ENCODE data around the gene NOXA1.

NOXA1 gene

DNA sequence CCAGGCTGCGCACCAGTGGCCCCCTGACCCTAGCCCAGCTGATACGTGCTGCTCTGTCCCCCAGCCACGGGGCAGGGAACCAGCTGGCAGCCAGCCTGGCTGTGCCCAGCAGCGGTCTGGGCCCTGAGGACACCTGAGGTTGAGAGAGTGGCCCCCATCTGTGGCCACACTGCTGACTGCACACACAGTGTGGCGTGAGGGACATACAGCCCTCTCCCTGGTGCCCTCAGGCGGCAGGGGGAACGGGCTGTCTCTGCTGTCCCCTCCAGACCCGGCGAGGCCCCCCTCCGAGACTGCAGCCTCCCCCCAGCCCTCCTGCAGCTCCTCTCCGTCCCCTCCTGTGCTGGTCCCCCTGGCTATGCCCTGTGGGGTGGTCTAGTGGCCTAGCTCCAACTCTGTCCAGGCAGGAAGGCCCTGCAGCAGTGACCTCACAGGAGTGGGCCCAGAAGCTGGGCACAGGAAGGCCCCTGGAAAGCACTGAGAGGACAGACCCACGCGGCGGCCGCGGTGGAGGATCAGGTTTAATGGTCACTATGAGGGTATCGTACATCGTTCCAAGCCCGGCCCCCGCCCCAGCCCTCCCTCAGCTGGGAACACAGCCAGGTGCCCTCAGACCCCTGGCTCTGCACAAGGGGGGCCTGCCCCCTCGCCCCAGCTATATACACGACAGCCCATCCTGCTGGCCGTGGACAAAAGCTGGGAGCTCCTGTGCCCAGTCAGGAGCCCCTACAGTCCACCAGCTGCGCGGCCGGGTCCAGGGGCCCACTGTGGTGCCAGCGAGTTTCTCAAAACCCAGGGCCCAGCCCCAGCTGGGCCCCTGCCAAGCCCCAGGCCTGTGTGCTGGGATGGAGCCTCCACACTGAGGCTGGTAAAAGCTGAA lies 24.8 kb downstream of the NOXA1 start:
- no peak overlapping the region for H2AK5ac ChIP-seq (ENCODE audit: low read depth, low read length)
- H4K8ac ChIP-seq (ENCODE audit: low read depth, low read length), result no peak overlapping the region
- no CpG with 5 or more reads among the region's 27 CpGs for WGBS, 2 donors (ENCODE audit: extremely low coverage in 2 of 2, insufficient read length in 2 of 2, insufficient replicate concordance in 1 of 2)
- no peak overlapping the region for H3K4me2 ChIP-seq (ENCODE audit: insufficient read depth, low read length, poor library complexity, severe bottlenecking)
- no peak overlapping the region for H3K9ac ChIP-seq (ENCODE audit: low read depth, low read length, poor library complexity)
- peak overlapping the region; percentile 41 for H2BK12ac ChIP-seq (ENCODE audit: low read length)
- peaks cover 14 to 25% of the 10 kb centered on the region in 2 donors for H3K36me3 ChIP-seq (replicated peaks in 1 of 2; ENCODE audit: control insufficient read depth in 2 of 2, insufficient read depth in 2 of 2, low read length in 2 of 2)
- H2BK120ac ChIP-seq (ENCODE audit: low read depth, low read length), result no peak overlapping the region
- H3K9me3 ChIP-seq (replicated peaks in 1 of 2; ENCODE audit: control insufficient read depth in 2 of 2, insufficient read depth in 1 of 2, low read depth in 1 of 2, low read length in 2 of 2), result no peaks in the 10 kb centered on the region
- H2BK5ac ChIP-seq (ENCODE audit: low read length), result peak overlapping the region; percentile 53
- H3K4ac ChIP-seq (ENCODE audit: low read length), result no peak overlapping the region
- no peak overlapping the region for H3K23ac ChIP-seq (ENCODE audit: low read depth, low read length, poor library complexity)
- DNase-seq (ENCODE audit: low spot score), result no peak
- no peaks in the 10 kb centered on the region for H3K27me3 ChIP-seq (ENCODE audit: control insufficient read depth in 3 of 3, insufficient read depth in 3 of 3, low read depth in 1 of 3, low read length in 3 of 3)
- H3K4me3 ChIP-seq (ENCODE audit: low read length in 2 of 2), result no peak overlapping the region
- no peak overlapping the region for H2AFZ ChIP-seq (ENCODE audit: low read length)
- peaks cover under 1 to 5% of the 10 kb centered on the region in 2 donors for H3K4me1 ChIP-seq (ENCODE audit: control insufficient read depth in 2 of 2, insufficient read depth in 1 of 2, low read depth in 1 of 2, low read length in 2 of 2)
- no peak overlapping the region for H3K18ac ChIP-seq (ENCODE audit: low read length)
- H4K91ac ChIP-seq (ENCODE audit: low read depth, low read length, poor library complexity), result no peak overlapping the region
- H3K27ac ChIP-seq (replicated peaks; ENCODE audit: low read length), result no peak overlapping the region
- H2BK15ac ChIP-seq (ENCODE audit: low read length), result no peak overlapping the region
- H3K14ac ChIP-seq (ENCODE audit: low read length), result no peak overlapping the region
- H3K79me1 ChIP-seq (ENCODE audit: low read depth, low read length), result peaks cover 5% of the 10 kb centered on the region

DNA sequence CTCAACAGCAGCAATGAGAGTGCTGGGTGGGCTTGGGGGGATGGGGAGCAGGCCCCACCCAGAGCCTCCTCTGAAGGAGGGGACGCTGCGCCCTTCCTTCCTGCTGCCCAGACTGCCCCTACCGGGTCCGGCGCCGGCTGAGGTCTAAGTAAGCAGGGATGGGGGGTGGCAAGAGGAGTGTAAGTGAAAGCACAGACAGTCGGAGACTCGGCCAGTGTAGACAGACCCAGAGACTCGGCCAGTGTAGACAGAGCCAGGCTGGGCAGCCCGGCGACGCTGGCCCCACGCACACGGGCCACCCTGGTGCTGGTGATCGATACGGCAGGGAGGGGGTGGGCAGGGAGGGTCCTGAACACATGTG lies 25.4 kb downstream of the NOXA1 start:
- Histone ChIP-seq H2BK120ac (ENCODE audit: low read depth, low read length) (no peak overlapping the region), H3K4me1 (ENCODE audit: control insufficient read depth in 2 of 2, insufficient read depth in 1 of 2, low read depth in 1 of 2, low read length in 2 of 2) (peaks cover 5 to 6% of the 10 kb centered on the region in 2 donors), H4K91ac (ENCODE audit: low read depth, low read length, poor library complexity) (no peak overlapping the region), H2AFZ (ENCODE audit: low read length) (no peak overlapping the region), H2BK12ac (ENCODE audit: low read length) (no peak overlapping the region), H3K79me1 (ENCODE audit: low read depth, low read length) (peaks cover 5% of the 10 kb centered on the region), H3K4me2 (ENCODE audit: insufficient read depth, low read length, poor library complexity, severe bottlenecking) (no peak overlapping the region), H2BK15ac (ENCODE audit: low read length) (no peak overlapping the region), H4K8ac (ENCODE audit: low read depth, low read length) (no peak overlapping the region), H3K9ac (ENCODE audit: low read depth, low read length, poor library complexity) (no peak overlapping the region), H2BK5ac (ENCODE audit: low read length) (no peak overlapping the region), H3K27ac (replicated peaks; ENCODE audit: low read length) (no peak overlapping the region), H2AK5ac (ENCODE audit: low read depth, low read length) (no peak overlapping the region), H3K4me3 (ENCODE audit: low read length in 2 of 2) (no peak overlapping the region), H3K9me3 (replicated peaks in 1 of 2; ENCODE audit: control insufficient read depth in 2 of 2, insufficient read depth in 1 of 2, low read depth in 1 of 2, low read length in 2 of 2) (no peaks in the 10 kb centered on the region), H3K23ac (ENCODE audit: low read depth, low read length, poor library complexity) (no peak overlapping the region), H3K18ac (ENCODE audit: low read length) (no peak overlapping the region), H3K27me3 (ENCODE audit: control insufficient read depth in 3 of 3, insufficient read depth in 3 of 3, low read depth in 1 of 3, low read length in 3 of 3) (no peaks in the 10 kb centered on the region), H3K36me3 (replicated peaks in 1 of 2; ENCODE audit: control insufficient read depth in 2 of 2, insufficient read depth in 2 of 2, low read length in 2 of 2) (peaks cover 15 to 32% of the 10 kb centered on the region in 2 donors), H3K4ac (ENCODE audit: low read length) (no peak overlapping the region), H3K14ac (ENCODE audit: low read length) (no peak overlapping the region)
- DNase-seq (ENCODE audit: low spot score), result no peak
- WGBS, 2 donors (ENCODE audit: extremely low coverage in 2 of 2, insufficient read length in 2 of 2, insufficient replicate concordance in 1 of 2), result no CpG with 5 or more reads among the region's 16 CpGs

DNA sequence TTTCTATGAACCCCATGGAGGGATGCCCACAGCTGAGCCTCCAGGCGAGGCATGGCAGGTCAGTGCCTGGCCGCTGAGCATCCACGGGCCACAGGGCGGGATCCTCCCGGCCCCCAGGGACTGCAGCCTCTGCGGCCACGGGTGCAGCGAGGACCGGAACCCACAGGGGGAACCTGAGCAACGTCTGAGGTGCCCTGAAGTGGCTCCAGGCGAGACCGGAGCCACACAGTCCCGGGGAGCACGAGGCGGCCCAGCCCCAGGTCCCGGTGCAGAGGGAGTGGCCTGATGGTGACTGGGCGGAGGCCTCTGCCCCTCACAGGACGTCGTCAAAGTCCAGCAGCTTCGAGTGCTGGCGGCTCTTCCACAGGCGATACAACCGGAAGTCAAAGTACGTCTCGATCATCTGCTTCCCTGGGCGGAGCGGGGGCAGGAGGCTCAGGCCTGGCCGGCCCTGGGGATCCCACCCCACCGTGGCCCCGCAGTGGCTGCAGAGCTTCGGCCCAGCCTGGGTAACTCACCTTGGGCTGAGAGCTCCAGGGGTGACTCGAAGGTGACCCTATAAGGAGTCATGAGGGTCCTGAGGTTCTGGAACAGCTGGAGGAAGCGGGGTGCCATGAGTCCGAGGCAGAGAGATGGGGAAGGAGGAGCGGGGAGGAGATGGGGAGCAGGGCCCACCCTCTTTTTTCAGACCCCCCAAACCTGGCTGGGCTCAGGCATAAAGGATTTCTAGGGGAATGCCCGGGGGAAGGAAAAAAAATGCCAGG lies 26.1 kb downstream of the NOXA1 start:
- no peak overlapping the region for H2AFZ ChIP-seq (ENCODE audit: low read length)
- no peak overlapping the region for H3K14ac ChIP-seq (ENCODE audit: low read length)
- no peak overlapping the region for H4K91ac ChIP-seq (ENCODE audit: low read depth, low read length, poor library complexity)
- peaks cover 5 to 7% of the 10 kb centered on the region in 2 donors for H3K4me1 ChIP-seq (ENCODE audit: control insufficient read depth in 2 of 2, insufficient read depth in 1 of 2, low read depth in 1 of 2, low read length in 2 of 2)
- no peak overlapping the region for H3K4ac ChIP-seq (ENCODE audit: low read length)
- H2BK5ac ChIP-seq (ENCODE audit: low read length), result no peak overlapping the region
- H2BK120ac ChIP-seq (ENCODE audit: low read depth, low read length), result no peak overlapping the region
- H3K36me3 ChIP-seq (replicated peaks in 1 of 2; ENCODE audit: control insufficient read depth in 2 of 2, insufficient read depth in 2 of 2, low read length in 2 of 2), result peaks cover 15 to 35% of the 10 kb centered on the region in 2 donors
- no peak overlapping the region for H4K8ac ChIP-seq (ENCODE audit: low read depth, low read length)
- no peak overlapping the region for H3K4me3 ChIP-seq (ENCODE audit: low read length in 2 of 2)
- no peak overlapping the region for H3K18ac ChIP-seq (ENCODE audit: low read length)
- no peak overlapping the region for H2BK12ac ChIP-seq (ENCODE audit: low read length)
- no CpG with 5 or more reads among the region's 36 CpGs for WGBS, 2 donors (ENCODE audit: extremely low coverage in 2 of 2, insufficient read length in 2 of 2, insufficient replicate concordance in 1 of 2)
- no peaks in the 10 kb centered on the region for H3K9me3 ChIP-seq (replicated peaks in 1 of 2; ENCODE audit: control insufficient read depth in 2 of 2, insufficient read depth in 1 of 2, low read depth in 1 of 2, low read length in 2 of 2)
- H2AK5ac ChIP-seq (ENCODE audit: low read depth, low read length), result no peak overlapping the region
- H3K79me1 ChIP-seq (ENCODE audit: low read depth, low read length), result peaks cover 6% of the 10 kb centered on the region
- H3K23ac ChIP-seq (ENCODE audit: low read depth, low read length, poor library complexity), result no peak overlapping the region
- H3K4me2 ChIP-seq (ENCODE audit: insufficient read depth, low read length, poor library complexity, severe bottlenecking), result no peak overlapping the region
- H2BK15ac ChIP-seq (ENCODE audit: low read length), result no peak overlapping the region
- H3K27me3 ChIP-seq (ENCODE audit: control insufficient read depth in 3 of 3, insufficient read depth in 3 of 3, low read depth in 1 of 3, low read length in 3 of 3), result no peaks in the 10 kb centered on the region
- no peak overlapping the region for H3K9ac ChIP-seq (ENCODE audit: low read depth, low read length, poor library complexity)
- no peak overlapping the region for H3K27ac ChIP-seq (replicated peaks; ENCODE audit: low read length)
- no peak for DNase-seq (ENCODE audit: low spot score)

DNA sequence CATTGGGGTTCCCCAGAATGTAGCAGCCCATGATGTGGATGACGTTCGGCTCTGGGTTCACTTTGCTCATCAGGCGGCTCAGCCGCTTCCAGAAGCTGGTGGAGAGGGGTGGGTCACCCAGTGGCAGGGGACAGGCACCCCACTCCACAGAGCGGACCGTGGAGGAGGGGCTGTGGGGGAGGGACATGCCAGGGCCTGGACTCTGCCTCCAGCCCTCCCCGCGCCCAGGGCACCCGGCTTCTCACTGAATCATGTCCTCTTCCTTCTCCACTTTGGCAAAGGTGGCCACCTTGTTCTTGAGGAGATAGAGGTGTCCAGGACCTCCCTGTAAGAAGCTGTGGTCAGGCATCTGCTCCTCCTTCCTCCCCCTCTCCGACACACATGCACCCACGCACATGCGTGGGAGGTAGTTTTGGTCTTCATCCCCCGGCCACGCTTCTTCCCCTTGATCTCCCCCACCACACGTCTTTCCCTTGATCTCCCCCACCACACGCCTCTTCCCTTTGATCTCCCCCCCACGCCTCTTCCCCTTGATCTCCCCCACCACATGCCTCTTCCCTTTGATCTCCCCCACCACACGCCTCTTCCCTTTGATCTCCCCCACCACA lies 26.8 kb downstream of the NOXA1 start:
- H3K27ac ChIP-seq (replicated peaks; ENCODE audit: low read length), result no peak overlapping the region
- H2AFZ ChIP-seq (ENCODE audit: low read length), result no peak overlapping the region
- H2BK5ac ChIP-seq (ENCODE audit: low read length), result no peak overlapping the region
- H2BK12ac ChIP-seq (ENCODE audit: low read length), result no peak overlapping the region
- no peak overlapping the region for H2BK120ac ChIP-seq (ENCODE audit: low read depth, low read length)
- no peak overlapping the region for H3K4me3 ChIP-seq (ENCODE audit: low read length in 2 of 2)
- no CpG with 5 or more reads among the region's 18 CpGs for WGBS, 2 donors (ENCODE audit: extremely low coverage in 2 of 2, insufficient read length in 2 of 2, insufficient replicate concordance in 1 of 2)
- H3K18ac ChIP-seq (ENCODE audit: low read length), result no peak overlapping the region
- H3K4ac ChIP-seq (ENCODE audit: low read length), result no peak overlapping the region
- peaks cover 15 to 42% of the 10 kb centered on the region in 2 donors for H3K36me3 ChIP-seq (replicated peaks in 1 of 2; ENCODE audit: control insufficient read depth in 2 of 2, insufficient read depth in 2 of 2, low read length in 2 of 2)
- no peak overlapping the region for H3K4me2 ChIP-seq (ENCODE audit: insufficient read depth, low read length, poor library complexity, severe bottlenecking)
- H4K91ac ChIP-seq (ENCODE audit: low read depth, low read length, poor library complexity), result no peak overlapping the region
- H3K9me3 ChIP-seq (replicated peaks in 1 of 2; ENCODE audit: control insufficient read depth in 2 of 2, insufficient read depth in 1 of 2, low read depth in 1 of 2, low read length in 2 of 2), result no peaks in the 10 kb centered on the region
- no peaks in the 10 kb centered on the region for H3K27me3 ChIP-seq (ENCODE audit: control insufficient read depth in 3 of 3, insufficient read depth in 3 of 3, low read depth in 1 of 3, low read length in 3 of 3)
- no peak overlapping the region for H3K14ac ChIP-seq (ENCODE audit: low read length)
- H3K4me1 ChIP-seq (ENCODE audit: control insufficient read depth in 2 of 2, insufficient read depth in 1 of 2, low read depth in 1 of 2, low read length in 2 of 2), result peaks cover 5 to 14% of the 10 kb centered on the region in 2 donors
- no peak overlapping the region for H4K8ac ChIP-seq (ENCODE audit: low read depth, low read length)
- no peak overlapping the region for H2AK5ac ChIP-seq (ENCODE audit: low read depth, low read length)
- H3K79me1 ChIP-seq (ENCODE audit: low read depth, low read length), result peaks cover 10% of the 10 kb centered on the region
- no peak overlapping the region for H2BK15ac ChIP-seq (ENCODE audit: low read length)
- no peak for DNase-seq (ENCODE audit: low spot score)
- H3K9ac ChIP-seq (ENCODE audit: low read depth, low read length, poor library complexity), result no peak overlapping the region
- no peak overlapping the region for H3K23ac ChIP-seq (ENCODE audit: low read depth, low read length, poor library complexity)
